SK-N-MC (cell line): ENCODE results near the gene DSTN.

Source experiments
- EZH2 ChIP-seq: fragments of 200-600 bp; sonication (generic); IDR thresholded peaks from one replicate; pipeline ENCODE4 v1.6.1; 2017; ENCODE audit warnings: antibody characterized with exemption
- POLR2AphosphoS5 ChIP-seq: IDR thresholded peaks from 2 replicates; pipeline ENCODE4 v1.6.1; 2012; ENCODE audit warnings: mild to moderate bottlenecking, low read depth, low read length, borderline replicate concordance

DNA sequence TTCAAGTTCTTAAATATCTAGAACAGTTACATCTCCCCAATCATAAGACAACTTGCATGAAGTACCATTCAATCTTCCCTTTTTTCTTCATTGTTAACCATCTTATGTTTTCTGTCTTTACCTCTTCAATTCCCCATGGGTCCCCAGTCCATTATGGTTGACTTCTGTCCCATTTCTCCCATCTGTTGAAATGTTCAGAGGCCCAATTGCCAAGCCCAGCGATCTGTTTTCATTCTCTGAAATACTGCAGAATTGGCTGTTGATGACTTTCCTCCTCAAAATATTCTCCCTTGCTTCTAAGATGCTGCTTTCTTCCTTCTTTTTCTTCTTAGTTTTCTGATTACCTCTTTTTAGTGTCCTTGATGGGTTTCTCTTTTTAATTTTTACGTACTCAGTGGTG lies 26.0 kb downstream of the DSTN start:
- TF ChIP-seq EZH2 (no peak), POLR2AphosphoS5 (no peak)
